ENCODE results near the gene COA5. TPM values are rescaled to one million over a fixed set of nuclear protein-coding genes. Genes with fewer than 3 reads are reported as not detected.

COA5 gene
- total and polyA plus RNA-seq, 2 experiments from 2014 or later: 33.3 to 113 TPM

- Mint-ChIP-seq H3K27ac (no peak overlapping the region), H3K27me3 (ENCODE audit: insufficient read depth, low read depth, poor library complexity) (peaks cover 7% of the 10 kb centered on the region), H3K4me1 (no peaks in the 10 kb centered on the region), H3K9me3 (no peaks in the 10 kb centered on the region), H3K4me3 (no peak overlapping the region), H3K36me3 (ENCODE audit: low read depth) (peaks cover 17% of the 10 kb centered on the region)
- H3K36me3 ChIP-seq (ENCODE audit: insufficient read depth): 0 out of 2 replicates have a peak, but pooled peaks cover 7% of the 10 kb centered on the region
- DNase-seq (ENCODE audit: low spot score) (no peak), ATAC-seq (no peak)
- no peak overlapping the region for H2AFZ ChIP-seq
- H4K20me1 ChIP-seq (replicated peaks; ENCODE audit: insufficient read depth): no peaks in the 10 kb centered on the region
- H3K4me1 ChIP-seq (ENCODE audit: insufficient read depth): no peaks in the 10 kb centered on the region
- no peaks in the 10 kb centered on the region for H3K9me2 ChIP-seq (ENCODE audit: insufficient read depth)
- H3K4me2 ChIP-seq: no peak overlapping the region
- no peaks in the 10 kb centered on the region for H3K79me2 ChIP-seq (replicated peaks; ENCODE audit: insufficient read depth)
- H3K4me3 ChIP-seq: no peak overlapping the region
- TF ChIP-seq CTCF (conservative IDR thresholded peaks at IDR 0.05; ENCODE audit: low read depth in 2 of 2) (no peak), POLR2AphosphoS5 (IDR thresholded peaks at IDR 0.05; ENCODE audit: low read depth) (no peak), EZH2 (IDR thresholded peaks at IDR 0.05; ENCODE audit: low read depth, unreplicated experiment) (no peak), EZH2phosphoT487 (IDR thresholded peaks at IDR 0.05; ENCODE audit: unreplicated experiment) (no peak), CREB1 (CRISPR knock-in tag; IDR thresholded peaks at IDR 0.05; ENCODE audit: low read depth) (no peak), ZNF462 (CRISPR knock-in tag; IDR thresholded peaks at IDR 0.05) (no peak), NANOG (IDR thresholded peaks at IDR 0.05; ENCODE audit: borderline replicate concordance) (no peak), REST (IDR thresholded peaks at IDR 0.05; ENCODE audit: unreplicated experiment) (no peak), JUNB (IDR thresholded peaks at IDR 0.05; ENCODE audit: unreplicated experiment) (no peak), STAT1 (IDR thresholded peaks at IDR 0.05; ENCODE audit: unreplicated experiment) (no peak), ZNF114 (CRISPR knock-in tag; IDR thresholded peaks at IDR 0.05) (no peak), ZNF331 (CRISPR knock-in tag; IDR thresholded peaks at IDR 0.05; ENCODE audit: low read depth) (no peak), ETS1 (IDR thresholded peaks at IDR 0.05) (no peak)
- no peaks in the 10 kb centered on the region for H3K27me3 ChIP-seq (ENCODE audit: insufficient read depth)
- no peak overlapping the region for H3K27ac ChIP-seq (ENCODE audit: low read depth)
- no peaks in the 10 kb centered on the region for H3F3A ChIP-seq (replicated peaks; ENCODE audit: low read depth)
These were observed 47.3 kb downstream of the COA5 start for GRCh38 chr2:98561018-98561417.
